ENCODE measurements around the gene DOK1. TPM values are rescaled to one million over a fixed set of nuclear protein-coding genes. Genes with fewer than 3 reads are reported as not detected.
A peak's percentile ranks its signal among the peaks of the same experiment; 100 is the strongest.

Gene DOK1
- total RNA-seq, 1 donor from 2014 or later = 13.0 TPM

- no peak for DNase-seq (ENCODE audit: low read depth)
Observed at GRCh38 chr2:74599676-74600075, 45.2 kb downstream of the DOK1 start.

- peak; percentile 89 for DNase-seq (ENCODE audit: low read depth)
Observed at GRCh38 chr2:74602586-74603281, 48.2 kb downstream of the DOK1 start.

- no peak for DNase-seq (ENCODE audit: low read depth)
Observed at GRCh38 chr2:74603282-74604000, 48.9 kb downstream of the DOK1 start.

- no peak for DNase-seq (ENCODE audit: low read depth)
Observed at GRCh38 chr2:74606927-74607326, 52.4 kb downstream of the DOK1 start.

Other genes starting within 250 kb of the DOK1 start
- 0.89 and 1.2 TPM in 2 replicates for gene SLC4A5, start 211.3 kb upstream of the DOK1 start, total RNA-seq
- 87.2 and 196 TPM in 2 replicates for gene DCTN1, start 174.4 kb upstream of the DOK1 start, total RNA-seq
- gene C2orf81, start 133.1 kb upstream of the DOK1 start, total RNA-seq = 1.4 and 3.9 TPM in 2 replicates
- 39.5 and 56.6 TPM in 2 replicates for gene WDR54, start 133.0 kb upstream of the DOK1 start, total RNA-seq
- 60.8 TPM in 2 replicates for gene RTKN, start 112.8 kb upstream of the DOK1 start, total RNA-seq
- 8.7 and 27.2 TPM in 2 replicates for gene INO80B, start 99.6 kb upstream of the DOK1 start, total RNA-seq
- gene WBP1, start 96.3 kb upstream of the DOK1 start, total RNA-seq = 40.8 and 57.3 TPM in 2 replicates
- 56.3 and 67.7 TPM in 2 replicates for gene MOGS, start 89.3 kb upstream of the DOK1 start, total RNA-seq
- gene MRPL53, start 82.0 kb upstream of the DOK1 start, total RNA-seq = 15.2 and 24.0 TPM in 2 replicates
- 9.7 and 12.8 TPM in 2 replicates for gene CCDC142, start 71.7 kb upstream of the DOK1 start, total RNA-seq
- 16.0 and 18.8 TPM in 2 replicates for gene TTC31, start 71.6 kb upstream of the DOK1 start, total RNA-seq
- 0.99 and 1.0 TPM in 2 replicates for gene LBX2, start 55.1 kb upstream of the DOK1 start, total RNA-seq
- gene PCGF1, start 47.0 kb upstream of the DOK1 start, total RNA-seq = 19.1 and 20.7 TPM in 2 replicates
- gene TLX2, start 40.3 kb upstream of the DOK1 start, total RNA-seq = 0.05 TPM in 1 of 2 replicates, not detected in the other
- gene DQX1, start 28.5 kb upstream of the DOK1 start, total RNA-seq = 0.05 TPM in 1 of 2 replicates, not detected in the other
- gene AUP1, start 25.0 kb upstream of the DOK1 start, total RNA-seq = 54.7 and 83.7 TPM in 2 replicates
- 20.0 and 50.7 TPM in 2 replicates for gene HTRA2, start 24.8 kb upstream of the DOK1 start, total RNA-seq
- 1.0 and 1.1 TPM in 2 replicates for gene LOXL3, start 778 bp upstream of the DOK1 start, total RNA-seq
- 0.17 and 0.85 TPM in 2 replicates for gene M1AP, start 93.6 kb downstream of the DOK1 start, total RNA-seq
- 7.5 and 10.6 TPM in 2 replicates for gene SEMA4F, start 99.5 kb downstream of the DOK1 start, total RNA-seq